ENCODE data around the gene PRSS57. TPM values are rescaled to one million over a fixed set of nuclear protein-coding genes. Genes with fewer than 3 reads are reported as not detected.

The PRSS57 gene
- polyA plus RNA-seq, 1 of the 3 experiments (the other 2 are of a cell fraction): not detected

- no peaks in the 10 kb centered on the region for H3K27me3 ChIP-seq (ENCODE audit: insufficient read depth)
- H3F3A ChIP-seq (replicated peaks; ENCODE audit: insufficient read depth): peaks cover 18% of the 10 kb centered on the region
- H3K9me3 ChIP-seq: no peaks in the 10 kb centered on the region
- H3K9me2 ChIP-seq: no peaks in the 10 kb centered on the region
- H3K4me2 ChIP-seq: peak overlapping the region; percentile 85
- H3K27ac ChIP-seq (ENCODE audit: low read depth in 2 of 2, low read length in 1 of 2): peak overlapping the region in 1 of 2 experiments; percentile 66; a peak in 1 of 4 replicates
- no peaks in the 10 kb centered on the region for H3K36me3 ChIP-seq (replicated peaks in 1 of 2; ENCODE audit: control insufficient read depth in 1 of 2, insufficient read depth in 2 of 2, low read length in 1 of 2)
- peak overlapping the region; percentile 44 for H3K9ac ChIP-seq
- POLR2A ChIA-PET: no interaction called here
- no peak overlapping the region for H2AFZ ChIP-seq (ENCODE audit: low read depth)
- peak overlapping the region; percentile 68 to 73; a peak in 3 of 4 replicates for H3K4me3 ChIP-seq (ENCODE audit: low read depth in 2 of 2, low read length in 1 of 2)
- no peak for TF ChIP-seq POLR2AphosphoS5 (IDR thresholded peaks at IDR 0.05; ENCODE audit: low read depth, low read length)
- TF ChIP-seq ZBTB33 (IDR thresholded peaks at IDR 0.05; ENCODE audit: borderline replicate concordance, low read depth): no peak
- no peak for TF ChIP-seq ELF1 (IDR thresholded peaks at IDR 0.05)
- TF ChIP-seq YY1 (IDR thresholded peaks at IDR 0.05; ENCODE audit: low read depth): no peak
- TF ChIP-seq USF2 (IDR thresholded peaks at IDR 0.05; ENCODE audit: borderline replicate concordance, low read depth, low read length): no peak
- TF ChIP-seq RFX5 (IDR thresholded peaks at IDR 0.05; ENCODE audit: low read length): no peak
- TF ChIP-seq PBX3 (IDR thresholded peaks at IDR 0.05): no peak
- no peak for TF ChIP-seq RCOR1 (IDR thresholded peaks at IDR 0.05; ENCODE audit: low read length)
- TF ChIP-seq NRF1 (IDR thresholded peaks at IDR 0.05; ENCODE audit: low read depth, low read length): no peak
- no peak for TF ChIP-seq SMC3 (IDR thresholded peaks at IDR 0.05; ENCODE audit: low read depth, low read length)
- no peak for TF ChIP-seq RAD21 (IDR thresholded peaks at IDR 0.05; ENCODE audit: low read length)
- no peak for TF ChIP-seq JUND (IDR thresholded peaks at IDR 0.05)
- no peak for TF ChIP-seq TEAD4 (IDR thresholded peaks at IDR 0.05; ENCODE audit: borderline replicate concordance, insufficient read depth)
- no peak for TF ChIP-seq FOSL2 (IDR thresholded peaks at IDR 0.05; ENCODE audit: borderline replicate concordance, low read depth)
- TF ChIP-seq MAX (IDR thresholded peaks at IDR 0.05; ENCODE audit: low read depth): no peak
- TF ChIP-seq MXI1 (IDR thresholded peaks at IDR 0.05; ENCODE audit: low read depth, low read length): no peak
- no peak for TF ChIP-seq REST (IDR thresholded peaks at IDR 0.05; ENCODE audit: low read depth, low read length)
- TF ChIP-seq EZH2phosphoT487 (IDR thresholded peaks at IDR 0.05; ENCODE audit: borderline replicate concordance, low read depth): no peak
- H3K79me2 ChIP-seq (ENCODE audit: insufficient read depth): peaks cover 3% of the 10 kb centered on the region; the same call in 1 of the 2 replicates
- DNase-seq: peak; percentile 55
- H3K4me1 ChIP-seq (ENCODE audit: control insufficient read depth in 1 of 2, insufficient read depth in 2 of 2, low read depth in 1 of 2, low read length in 1 of 2): peaks cover 0 to 23% of the 10 kb centered on the region in 2 experiments; a peak in 1 of 4 replicates
- H4K20me1 ChIP-seq (ENCODE audit: insufficient read depth): no peaks in the 10 kb centered on the region
- WGBS (ENCODE audit: low lambda C conversion rate): 70% methylated on average over 13 of the region's 27 CpGs
- CTCF ChIA-PET: interaction anchor here (4.0 kb wide), 1 partner anchor 24 kb away, joined by 21 read pairs; no protein-coding TSS in a partner anchor
Measured at GRCh38 chr19:709965-710571, 14.8 kb upstream of the PRSS57 start.
